ENCODE measurements around the gene DNAAF5.

- TF ChIP-seq, protein P1, sequence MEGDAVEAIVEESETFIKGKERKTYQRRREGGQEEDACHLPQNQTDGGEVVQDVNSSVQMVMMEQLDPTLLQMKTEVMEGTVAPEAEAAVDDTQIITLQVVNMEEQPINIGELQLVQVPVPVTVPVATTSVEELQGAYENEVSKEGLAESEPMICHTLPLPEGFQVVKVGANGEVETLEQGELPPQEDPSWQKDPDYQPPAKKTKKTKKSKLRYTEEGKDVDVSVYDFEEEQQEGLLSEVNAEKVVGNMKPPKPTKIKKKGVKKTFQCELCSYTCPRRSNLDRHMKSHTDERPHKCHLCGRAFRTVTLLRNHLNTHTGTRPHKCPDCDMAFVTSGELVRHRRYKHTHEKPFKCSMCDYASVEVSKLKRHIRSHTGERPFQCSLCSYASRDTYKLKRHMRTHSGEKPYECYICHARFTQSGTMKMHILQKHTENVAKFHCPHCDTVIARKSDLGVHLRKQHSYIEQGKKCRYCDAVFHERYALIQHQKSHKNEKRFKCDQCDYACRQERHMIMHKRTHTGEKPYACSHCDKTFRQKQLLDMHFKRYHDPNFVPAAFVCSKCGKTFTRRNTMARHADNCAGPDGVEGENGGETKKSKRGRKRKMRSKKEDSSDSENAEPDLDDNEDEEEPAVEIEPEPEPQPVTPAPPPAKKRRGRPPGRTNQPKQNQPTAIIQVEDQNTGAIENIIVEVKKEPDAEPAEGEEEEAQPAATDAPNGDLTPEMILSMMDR (IDR thresholded peaks at IDR 0.05): no peak
- no peak for TF ChIP-seq POLR2A (IDR thresholded peaks at IDR 0.05)
Measured at GRCh38 chr7:832968-833424, 106.5 kb downstream of the DNAAF5 start.

Data from uterus (tissue), 2 donors.